Subcutaneous adipose tissue (tissue), 4 donors: ENCODE data around the gene SLC38A6. TPM values are rescaled to one million over a fixed set of nuclear protein-coding genes. Genes with fewer than 3 reads are reported as not detected.

Source experiments
- total RNA-seq, 4 donors: library from RNA; depleted of rRNA; stranded (reverse); fragments of >200 nt; gene quantifications; one replicate each; pipeline ENCODE4 v1.1.0, GENCODE V29; 2016
- TF ChIP-seq, protein P1 (sequence below): fragments of 450-650 bp; IDR thresholded peaks from one replicate; pipeline ENCODE4 v1.5.1; 2016; ENCODE audit warnings: low read depth, mild to moderate bottlenecking, control low read depth, antibody characterized with exemption, moderate library complexity

SLC38A6 gene
- total RNA-seq, 4 donors from 2014 or later: 20.3 to 98.6 (median 46.3) TPM

GRCh38 chr14:61048640-61049039 is 67.6 kb downstream of the SLC38A6 start:
- TF ChIP-seq, protein P1, sequence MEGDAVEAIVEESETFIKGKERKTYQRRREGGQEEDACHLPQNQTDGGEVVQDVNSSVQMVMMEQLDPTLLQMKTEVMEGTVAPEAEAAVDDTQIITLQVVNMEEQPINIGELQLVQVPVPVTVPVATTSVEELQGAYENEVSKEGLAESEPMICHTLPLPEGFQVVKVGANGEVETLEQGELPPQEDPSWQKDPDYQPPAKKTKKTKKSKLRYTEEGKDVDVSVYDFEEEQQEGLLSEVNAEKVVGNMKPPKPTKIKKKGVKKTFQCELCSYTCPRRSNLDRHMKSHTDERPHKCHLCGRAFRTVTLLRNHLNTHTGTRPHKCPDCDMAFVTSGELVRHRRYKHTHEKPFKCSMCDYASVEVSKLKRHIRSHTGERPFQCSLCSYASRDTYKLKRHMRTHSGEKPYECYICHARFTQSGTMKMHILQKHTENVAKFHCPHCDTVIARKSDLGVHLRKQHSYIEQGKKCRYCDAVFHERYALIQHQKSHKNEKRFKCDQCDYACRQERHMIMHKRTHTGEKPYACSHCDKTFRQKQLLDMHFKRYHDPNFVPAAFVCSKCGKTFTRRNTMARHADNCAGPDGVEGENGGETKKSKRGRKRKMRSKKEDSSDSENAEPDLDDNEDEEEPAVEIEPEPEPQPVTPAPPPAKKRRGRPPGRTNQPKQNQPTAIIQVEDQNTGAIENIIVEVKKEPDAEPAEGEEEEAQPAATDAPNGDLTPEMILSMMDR: no peak

GRCh38 chr14:61050417-61050816 is 69.4 kb downstream of the SLC38A6 start:
- TF ChIP-seq, protein P1: no peak

GRCh38 chr14:61051051-61051450 is 70.0 kb downstream of the SLC38A6 start:
- TF ChIP-seq, protein P1: no peak

GRCh38 chr14:61051621-61052020 is 70.6 kb downstream of the SLC38A6 start:
- TF ChIP-seq, protein P1: no peak

- TF ChIP-seq, protein P1: no peak
Measured at GRCh38 chr14:61063461-61063860, 82.4 kb downstream of the SLC38A6 start.

- TF ChIP-seq, protein P1: no peak
Measured at GRCh38 chr14:61064210-61064609, 83.2 kb downstream of the SLC38A6 start.

GRCh38 chr14:61064856-61065255 is 83.8 kb downstream of the SLC38A6 start:
- TF ChIP-seq, protein P1: no peak
